Measurements from ENCODE around the gene CGB1.

Gene CGB1

DNA sequence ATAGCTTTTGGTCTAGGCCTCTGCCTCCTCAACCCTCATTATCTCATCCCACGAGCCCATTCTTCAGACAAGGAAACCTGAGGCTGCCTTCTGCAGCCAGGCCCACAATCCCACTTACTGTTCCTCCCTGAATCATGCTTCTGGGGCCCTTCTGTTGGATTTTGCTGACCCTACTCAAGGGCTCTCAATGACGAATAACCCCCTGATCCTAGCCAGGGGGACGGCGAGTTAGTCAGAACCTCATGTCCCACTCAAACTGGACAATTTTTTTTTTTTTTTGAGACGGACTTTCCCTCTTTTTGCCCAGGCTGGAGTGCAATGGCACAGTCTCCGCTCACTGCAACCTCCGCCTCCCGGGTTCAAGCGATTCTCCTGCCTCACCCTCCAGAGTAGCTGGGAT lies 14.6 kb downstream of the CGB1 start:
- TF ChIP-seq, protein P1, sequence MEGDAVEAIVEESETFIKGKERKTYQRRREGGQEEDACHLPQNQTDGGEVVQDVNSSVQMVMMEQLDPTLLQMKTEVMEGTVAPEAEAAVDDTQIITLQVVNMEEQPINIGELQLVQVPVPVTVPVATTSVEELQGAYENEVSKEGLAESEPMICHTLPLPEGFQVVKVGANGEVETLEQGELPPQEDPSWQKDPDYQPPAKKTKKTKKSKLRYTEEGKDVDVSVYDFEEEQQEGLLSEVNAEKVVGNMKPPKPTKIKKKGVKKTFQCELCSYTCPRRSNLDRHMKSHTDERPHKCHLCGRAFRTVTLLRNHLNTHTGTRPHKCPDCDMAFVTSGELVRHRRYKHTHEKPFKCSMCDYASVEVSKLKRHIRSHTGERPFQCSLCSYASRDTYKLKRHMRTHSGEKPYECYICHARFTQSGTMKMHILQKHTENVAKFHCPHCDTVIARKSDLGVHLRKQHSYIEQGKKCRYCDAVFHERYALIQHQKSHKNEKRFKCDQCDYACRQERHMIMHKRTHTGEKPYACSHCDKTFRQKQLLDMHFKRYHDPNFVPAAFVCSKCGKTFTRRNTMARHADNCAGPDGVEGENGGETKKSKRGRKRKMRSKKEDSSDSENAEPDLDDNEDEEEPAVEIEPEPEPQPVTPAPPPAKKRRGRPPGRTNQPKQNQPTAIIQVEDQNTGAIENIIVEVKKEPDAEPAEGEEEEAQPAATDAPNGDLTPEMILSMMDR (conservative IDR thresholded peaks at IDR 0.05) = no peak
- no peak overlapping the region for H3K27ac ChIP-seq

DNA sequence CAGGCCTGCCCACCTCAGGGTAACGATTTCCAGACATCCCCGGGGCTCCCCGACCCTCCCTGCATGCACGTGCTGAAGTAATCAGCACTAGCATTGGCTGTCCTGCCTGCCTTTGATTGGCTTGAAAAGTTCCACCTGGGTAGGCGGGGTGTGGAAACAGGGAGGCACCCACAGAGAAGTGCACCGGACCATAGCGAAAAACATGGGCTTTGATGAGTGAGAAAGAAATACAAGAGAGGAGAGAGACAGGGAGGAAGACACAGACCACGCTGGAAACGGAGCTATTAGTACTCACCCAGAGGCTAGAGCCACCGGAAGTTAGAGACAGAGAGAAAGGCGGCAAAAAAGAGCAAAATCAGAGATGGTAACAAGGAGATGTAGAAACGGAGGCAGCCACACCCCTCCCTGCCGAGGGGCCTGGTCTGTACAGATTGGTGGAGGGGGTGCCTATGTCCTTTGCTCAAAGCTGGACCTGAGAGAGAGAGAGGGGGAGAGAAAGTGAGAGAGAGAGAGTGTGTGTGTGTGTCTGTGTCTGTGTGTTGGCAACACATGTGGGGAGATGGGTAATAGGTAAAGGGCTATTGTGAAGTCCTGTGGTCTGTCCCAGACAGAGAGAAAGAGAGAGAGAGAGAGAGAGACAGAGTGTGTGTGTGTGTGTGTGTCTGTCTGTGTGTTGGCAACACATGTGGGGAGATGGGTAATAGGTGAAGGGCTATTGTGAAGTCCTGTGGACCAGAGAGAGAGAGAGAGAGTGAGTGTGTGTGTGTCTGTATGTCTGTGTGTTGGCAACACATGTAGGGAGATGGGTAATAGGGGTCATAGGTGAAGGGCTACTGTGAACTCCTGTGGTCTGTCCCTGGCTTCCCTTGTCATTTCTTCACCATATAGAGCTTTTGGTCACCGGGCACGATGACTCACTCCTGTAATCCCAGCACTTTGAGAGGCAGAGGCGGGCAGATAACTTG lies 15.5 kb downstream of the CGB1 start:
- TF ChIP-seq, protein P1 (conservative IDR thresholded peaks at IDR 0.05) = no peak
- no peak overlapping the region for H3K27ac ChIP-seq

DNA sequence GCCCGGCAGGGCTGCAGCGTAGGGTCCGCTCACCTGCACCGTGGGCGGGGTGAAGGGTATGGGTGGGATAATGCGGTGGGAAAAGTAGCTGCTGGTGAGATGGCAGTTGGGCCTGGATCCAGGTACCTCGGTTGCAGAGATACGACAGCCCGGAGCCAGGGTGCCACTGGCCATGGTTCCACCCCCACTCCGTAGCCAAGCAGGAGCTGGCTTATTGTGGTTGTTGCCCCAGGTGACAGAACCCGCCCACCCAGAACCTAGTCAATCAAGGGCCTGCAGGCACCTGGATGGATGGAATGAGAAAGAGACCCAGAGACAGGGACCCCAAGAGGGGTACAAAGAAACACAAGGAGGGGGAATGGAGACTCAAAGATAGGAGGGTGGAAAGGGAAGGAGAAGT lies 16.4 kb downstream of the CGB1 start:
- H3K27ac ChIP-seq = no peak overlapping the region
- TF ChIP-seq, protein P1 (conservative IDR thresholded peaks at IDR 0.05) = no peak

DNA sequence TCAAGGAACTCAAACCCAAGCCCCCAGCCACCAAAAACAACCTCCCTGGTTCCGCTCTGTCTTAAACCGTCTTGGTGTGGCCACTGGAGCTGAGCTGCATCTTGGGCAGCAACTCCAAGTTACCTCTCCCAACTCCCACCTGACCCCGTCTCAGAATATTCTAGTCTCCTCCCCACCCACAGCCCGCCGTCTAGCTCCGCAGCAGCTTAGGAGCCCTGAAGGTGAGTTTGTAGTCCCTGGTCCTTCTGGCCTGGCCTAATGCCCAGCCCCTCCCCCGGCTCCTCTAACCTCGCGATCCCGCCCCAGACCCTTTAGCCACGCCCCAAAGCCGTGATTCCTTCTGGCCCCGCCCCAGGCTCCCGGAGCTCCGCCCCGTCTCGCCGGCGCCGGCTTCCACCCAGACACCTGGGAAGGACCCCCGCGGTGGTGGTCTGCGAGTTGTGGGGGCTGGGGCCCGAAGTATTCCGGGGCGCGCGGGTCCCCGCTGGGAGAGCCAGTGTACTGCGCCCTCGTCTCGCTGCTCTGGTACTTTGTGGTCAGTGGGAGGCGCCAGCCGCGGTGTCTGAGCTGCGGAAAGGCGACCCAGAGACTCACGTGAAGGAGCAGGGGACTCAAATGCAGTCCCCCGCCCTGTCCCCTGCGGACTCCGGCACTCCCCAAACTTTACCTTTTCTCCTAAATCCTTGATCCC lies 17.3 kb downstream of the CGB1 start:
- TF ChIP-seq, protein P1 (conservative IDR thresholded peaks at IDR 0.05) = peak; percentile 20; the same call in 1 of the 2 replicates
- H3K27ac ChIP-seq = no peak overlapping the region; the same call in 1 of the 2 replicates

DNA sequence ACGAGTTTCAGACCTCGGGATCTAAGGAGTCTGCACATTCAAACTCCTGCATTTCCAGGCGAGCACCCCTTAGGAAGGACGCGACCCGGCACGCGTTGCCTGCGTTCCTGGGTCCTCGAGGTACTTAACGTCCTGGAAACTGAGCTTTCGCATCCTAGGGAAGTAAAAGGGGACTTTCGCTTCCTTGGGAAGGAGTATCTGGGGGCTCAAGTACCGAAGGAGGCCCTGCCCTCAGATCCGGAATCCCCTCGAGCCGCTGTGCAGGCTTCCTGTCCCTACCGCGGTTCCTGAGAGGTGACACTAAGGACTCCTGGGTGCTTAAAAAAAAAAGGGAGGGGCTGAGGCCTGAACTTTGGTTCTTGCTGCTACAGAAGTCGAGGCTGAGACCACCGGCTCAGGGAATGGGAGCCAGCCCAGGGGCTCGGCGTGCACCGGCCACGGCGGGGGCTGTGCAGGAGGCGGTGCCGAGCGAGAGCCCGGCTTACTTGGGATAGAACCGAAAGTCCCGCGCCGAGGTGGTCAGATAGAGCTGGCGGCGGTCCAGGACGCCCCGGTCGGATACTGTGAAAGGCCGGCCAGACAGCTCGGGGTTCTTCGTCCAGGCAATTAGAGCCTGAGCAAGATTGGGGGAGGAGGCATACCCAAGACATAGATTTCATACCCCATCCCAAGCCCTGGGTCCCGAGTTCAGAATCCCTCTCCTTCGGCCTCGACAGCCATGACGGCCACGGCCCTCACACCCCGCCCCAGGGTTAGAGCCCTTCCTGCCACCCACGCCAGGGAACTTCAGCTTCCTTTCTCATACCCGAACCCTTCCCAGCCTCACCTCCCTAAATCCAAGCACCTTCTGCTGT lies 18.1 kb downstream of the CGB1 start:
- H3K27ac ChIP-seq = peak overlapping the region; percentile 57; the same call in 1 of the 2 replicates

DNA sequence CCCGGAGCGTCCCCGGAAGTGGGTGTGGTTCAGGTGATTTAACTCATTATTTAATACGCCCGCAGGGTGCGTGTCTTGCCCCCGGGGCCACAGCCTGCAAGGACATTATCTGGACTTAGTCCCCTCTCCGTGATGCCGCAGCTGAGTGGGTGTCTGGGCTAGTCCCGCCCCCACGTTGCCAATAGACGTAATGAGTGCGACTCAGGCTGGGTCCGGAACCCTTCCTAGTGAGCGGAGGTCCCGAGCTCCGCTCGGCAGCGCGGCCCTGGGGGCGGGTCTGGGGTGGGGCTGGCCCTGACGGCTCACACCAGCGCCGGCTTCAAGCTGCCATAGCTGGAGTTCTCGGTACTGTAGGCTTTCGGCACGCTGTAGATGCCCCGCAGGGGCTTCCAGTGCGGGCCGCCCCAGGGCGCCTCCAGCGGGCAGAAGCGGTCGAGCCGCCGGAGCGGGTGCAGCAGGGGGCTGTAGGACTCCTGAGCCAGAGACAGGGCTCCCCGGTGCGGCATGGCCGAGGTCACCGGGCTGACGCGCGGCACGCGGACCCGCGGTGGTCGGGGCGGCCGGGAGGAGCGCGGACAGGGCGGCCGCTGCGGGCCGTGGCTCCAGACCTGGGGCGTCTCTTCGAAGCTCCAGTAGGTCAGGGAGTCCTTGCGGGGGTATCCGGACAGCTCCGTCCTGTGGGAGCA lies 18.9 kb downstream of the CGB1 start:
- H3K27ac ChIP-seq = peak overlapping the region; percentile 57; the same call in 1 of the 2 replicates
- TF ChIP-seq, protein P1 (conservative IDR thresholded peaks at IDR 0.05) = peak; percentile 74

DNA sequence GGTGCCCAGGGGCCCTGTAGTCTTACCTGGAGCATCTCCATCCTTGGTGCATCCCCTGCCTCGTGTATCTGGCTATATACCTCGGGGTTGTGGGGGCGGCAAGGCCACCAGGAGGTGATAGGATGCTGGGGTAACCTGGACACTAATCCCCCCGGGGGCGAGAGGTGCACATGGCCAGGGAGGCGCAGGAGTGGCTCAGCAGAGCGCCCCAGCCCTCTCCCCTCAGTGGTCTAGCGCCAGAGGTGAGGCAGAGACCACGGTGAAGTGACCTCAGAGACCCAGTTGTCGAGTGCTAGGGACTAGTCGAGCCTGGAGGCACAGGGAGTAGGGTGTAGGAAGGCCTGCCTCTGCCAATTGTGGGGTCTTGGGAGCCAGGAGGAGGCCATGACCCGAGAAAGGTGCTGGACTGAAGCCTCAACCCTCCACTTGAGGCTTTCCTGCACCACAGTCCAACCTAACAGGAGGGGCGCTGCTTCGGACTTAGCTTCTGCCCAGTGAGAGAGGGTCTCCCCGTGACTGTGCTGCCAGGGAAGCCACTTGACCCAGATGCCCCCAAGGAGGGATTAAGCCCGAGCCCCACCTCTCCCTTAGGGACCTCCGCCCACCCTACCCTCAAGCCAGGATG lies 19.5 kb downstream of the CGB1 start, which contains the start of gene LHB:
TSS of gene LHB (minus strand) at position 51 of the 625 bp plus-strand sequence. CDS start at position 41, 10 bp downstream.
- H3K27ac ChIP-seq = peak within 1 kb of the TSS; percentile 57; the same call in 1 of the 2 replicates
- TF ChIP-seq, protein P1 (conservative IDR thresholded peaks at IDR 0.05) = no peak
